AG04449 (cell line): Measurements from ENCODE around the gene CLCN5.

Experiments
- CTCF ChIA-PET: fragments of 350-600 bp; formaldehyde crosslinking; extraction: SDS; loops from one replicate; lab custom pipeline; 2021; ENCODE audit warnings: antibody characterized with exemption; lab: Yijun Ruan, JAX
- POLR2A ChIA-PET: fragments of 400-600, 350-600 bp; formaldehyde crosslinking; extraction: SDS; loops from one replicate; lab custom pipeline; 2020; ENCODE audit warnings: antibody characterized with exemption, inconsistent platforms; lab: Yijun Ruan, JAX
- DNase-seq: peaks from one replicate; pipeline ENCODE4 v3.0.0-alpha.2; 2010; ENCODE audit warnings: low read depth, low spot score
- H3K4me3 ChIP-seq: 2 replicates; pipeline ENCODE4 v1.5.1; 2011; ENCODE audit warnings: low read depth, mild to moderate bottlenecking, control low read depth, low read length
- TF ChIP-seq, protein P1 (sequence below): IDR thresholded peaks from one replicate; pipeline ENCODE4 v1.5.1; 2011; ENCODE audit warnings: mild to moderate bottlenecking, moderate library complexity, low read length, control low read depth, inconsistent platforms; ENCODE audit not compliant: insufficient read depth; ENCODE audit errors: missing control alignments

CLCN5 gene

DNA sequence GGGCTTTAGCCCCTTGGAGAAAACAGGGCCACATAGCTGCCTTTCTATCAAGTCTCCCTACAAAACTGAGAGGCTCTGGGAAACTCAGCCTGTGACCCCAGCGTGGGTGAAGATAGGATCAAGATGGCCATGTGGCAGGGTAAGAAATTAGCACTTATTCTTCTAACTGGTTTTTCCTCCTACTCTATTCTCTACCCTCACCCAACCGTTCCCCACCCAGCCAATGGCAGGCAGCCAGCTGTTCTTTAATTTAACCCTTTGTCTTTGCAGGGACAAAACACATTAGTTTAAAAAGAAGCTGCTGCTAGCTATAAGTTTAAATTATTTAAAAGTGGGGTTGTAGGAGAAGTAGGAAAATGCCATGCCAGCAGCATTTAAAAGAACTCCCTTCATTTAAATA, 2.8 kb downstream of the CLCN5 start:
- no peak for DNase-seq

DNA sequence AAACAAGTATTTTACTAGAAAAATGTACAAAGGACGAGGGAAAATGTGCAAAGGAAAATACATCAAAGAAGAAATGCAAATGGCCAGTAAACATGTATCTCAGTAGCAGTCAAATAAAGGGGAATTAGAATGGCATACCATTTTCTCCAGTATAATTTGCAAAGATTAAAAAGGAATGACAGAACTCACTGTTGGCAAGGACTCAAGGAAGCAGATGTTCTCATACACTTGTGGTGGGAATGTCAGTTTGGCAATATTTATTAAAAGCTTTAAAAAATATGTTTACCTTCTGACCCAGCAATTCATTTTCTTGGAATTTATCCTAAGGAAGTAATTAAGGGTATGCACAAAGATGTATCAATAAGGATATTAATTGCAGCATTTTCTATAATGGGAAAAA, 7.6 kb downstream of the CLCN5 start:
- CTCF ChIA-PET = no interaction called here
- POLR2A ChIA-PET = no interaction called here
- TF ChIP-seq, protein P1, sequence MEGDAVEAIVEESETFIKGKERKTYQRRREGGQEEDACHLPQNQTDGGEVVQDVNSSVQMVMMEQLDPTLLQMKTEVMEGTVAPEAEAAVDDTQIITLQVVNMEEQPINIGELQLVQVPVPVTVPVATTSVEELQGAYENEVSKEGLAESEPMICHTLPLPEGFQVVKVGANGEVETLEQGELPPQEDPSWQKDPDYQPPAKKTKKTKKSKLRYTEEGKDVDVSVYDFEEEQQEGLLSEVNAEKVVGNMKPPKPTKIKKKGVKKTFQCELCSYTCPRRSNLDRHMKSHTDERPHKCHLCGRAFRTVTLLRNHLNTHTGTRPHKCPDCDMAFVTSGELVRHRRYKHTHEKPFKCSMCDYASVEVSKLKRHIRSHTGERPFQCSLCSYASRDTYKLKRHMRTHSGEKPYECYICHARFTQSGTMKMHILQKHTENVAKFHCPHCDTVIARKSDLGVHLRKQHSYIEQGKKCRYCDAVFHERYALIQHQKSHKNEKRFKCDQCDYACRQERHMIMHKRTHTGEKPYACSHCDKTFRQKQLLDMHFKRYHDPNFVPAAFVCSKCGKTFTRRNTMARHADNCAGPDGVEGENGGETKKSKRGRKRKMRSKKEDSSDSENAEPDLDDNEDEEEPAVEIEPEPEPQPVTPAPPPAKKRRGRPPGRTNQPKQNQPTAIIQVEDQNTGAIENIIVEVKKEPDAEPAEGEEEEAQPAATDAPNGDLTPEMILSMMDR = no peak
- no peak for DNase-seq
- H3K4me3 ChIP-seq = no peak overlapping the region

More for the DNA sequence above, 2.8 kb downstream of the CLCN5 start:
- no peak overlapping the region for H3K4me3 ChIP-seq
- TF ChIP-seq, protein P1 = no peak
- ChIA-PET POLR2A (no interaction called here), CTCF (interaction anchor here (0.9 to 2.2 kb wide), 2 partner anchors 9 to 41 kb away, joined by 3 to 11 read pairs; no protein-coding TSS in a partner anchor)

DNA sequence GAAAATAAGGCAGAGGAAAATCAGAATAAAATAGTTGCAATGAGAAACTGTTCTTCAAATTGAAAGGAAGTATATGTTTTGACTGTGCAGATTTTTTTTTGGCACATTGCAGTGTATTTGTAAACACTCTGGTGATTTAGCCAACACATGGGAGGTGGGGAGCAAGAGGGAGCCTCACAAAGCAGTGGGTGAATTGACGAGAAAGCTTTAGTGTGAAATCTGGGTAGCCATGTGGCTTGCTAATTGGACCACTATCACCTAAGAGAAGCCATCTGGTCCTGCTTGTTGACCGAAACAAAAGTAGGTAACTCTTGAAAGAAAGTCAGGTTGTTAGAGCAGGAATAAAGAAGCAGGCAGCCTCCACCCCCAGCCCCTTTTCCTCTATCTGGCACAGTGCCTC, 10.4 kb downstream of the CLCN5 start:
- TF ChIP-seq, protein P1 = no peak
- no peak overlapping the region for H3K4me3 ChIP-seq
- ChIA-PET CTCF (no interaction called here), POLR2A (no interaction called here)
- no peak for DNase-seq

DNA sequence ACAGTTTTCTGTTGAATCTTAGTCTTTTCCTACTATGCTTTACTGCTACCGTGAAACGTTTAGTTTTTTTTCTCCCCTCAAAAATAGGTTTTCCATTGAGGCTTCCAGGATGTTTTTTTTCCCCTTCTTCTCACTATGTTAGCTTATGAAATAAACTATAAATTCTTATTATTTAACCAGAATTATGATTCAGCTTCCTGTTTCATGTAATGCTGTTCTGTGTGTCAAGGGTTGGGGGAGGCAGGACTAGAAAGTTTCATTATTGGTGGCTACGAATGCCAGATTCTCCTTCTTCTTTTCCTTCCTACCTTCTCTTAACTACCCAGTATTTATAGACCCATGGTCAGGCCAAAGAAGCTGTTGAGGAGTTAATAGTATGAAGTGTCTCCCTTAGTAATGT, 11.8 kb downstream of the CLCN5 start:
- DNase-seq = no peak
- ChIA-PET CTCF (interaction anchor here (0.9 kb wide), 1 partner anchor 50 kb away, joined by 3 read pairs; no protein-coding TSS in a partner anchor), POLR2A (no interaction called here)
- no peak overlapping the region for H3K4me3 ChIP-seq
- TF ChIP-seq, protein P1 = no peak

DNA sequence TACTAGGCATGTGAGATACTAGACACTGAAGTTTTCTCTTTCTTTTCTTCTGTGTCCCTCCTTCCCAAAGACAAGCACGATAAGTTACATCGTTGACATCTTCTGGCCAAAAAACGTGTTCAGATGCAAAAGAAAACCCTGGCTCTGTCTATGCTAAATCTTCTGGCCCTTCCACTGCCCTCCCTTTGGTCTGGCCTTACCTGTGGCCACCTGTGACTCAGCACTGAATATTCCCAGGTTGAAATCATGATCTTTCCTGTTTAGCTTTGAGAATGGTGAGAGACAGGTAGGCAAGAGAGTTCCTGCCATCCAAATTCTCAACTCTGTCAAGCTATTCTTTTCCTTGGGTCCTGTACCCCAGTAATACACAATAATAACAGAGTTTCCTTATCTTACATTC, 12.3 kb downstream of the CLCN5 start:
- TF ChIP-seq, protein P1 = no peak
- ChIA-PET CTCF (interaction anchor here (0.9 kb wide), 1 partner anchor 51 kb away, joined by 3 read pairs; no protein-coding TSS in a partner anchor), POLR2A (no interaction called here)
- DNase-seq = no peak
- no peak overlapping the region for H3K4me3 ChIP-seq

DNA sequence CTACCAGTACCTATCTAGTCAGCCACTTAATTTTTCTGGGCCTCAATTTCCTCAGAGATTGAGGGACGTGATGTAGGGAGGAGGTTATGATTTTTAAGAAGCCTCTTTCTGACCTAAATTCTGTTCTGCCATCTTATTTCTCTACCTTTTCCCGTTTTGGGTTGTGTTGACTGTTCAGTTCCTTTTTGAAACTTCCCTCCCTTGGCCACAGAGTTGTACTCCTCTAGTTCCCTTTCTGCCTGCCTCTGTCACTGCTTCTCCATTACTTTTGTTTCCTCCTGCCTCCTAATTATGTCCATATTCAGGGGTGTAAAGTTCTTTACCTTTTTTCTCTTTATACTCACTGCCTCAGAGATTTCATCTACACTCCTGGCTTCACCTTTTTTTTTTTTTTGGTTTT, 25.4 kb downstream of the CLCN5 start:
- DNase-seq = no peak
- ChIA-PET CTCF (no interaction called here), POLR2A (no interaction called here)
- TF ChIP-seq, protein P1 = no peak
- H3K4me3 ChIP-seq = no peak overlapping the region
